ENCODE results near the gene VPS37B. TPM values are rescaled to one million over a fixed set of nuclear protein-coding genes. Genes with fewer than 3 reads are reported as not detected.
A peak's percentile ranks its signal among the peaks of the same experiment; 100 is the strongest.

VPS37B gene
- polyA plus RNA-seq, 3 donors from 2014 or later, result 39.5 to 70.1 (median 43.6) TPM

DNA sequence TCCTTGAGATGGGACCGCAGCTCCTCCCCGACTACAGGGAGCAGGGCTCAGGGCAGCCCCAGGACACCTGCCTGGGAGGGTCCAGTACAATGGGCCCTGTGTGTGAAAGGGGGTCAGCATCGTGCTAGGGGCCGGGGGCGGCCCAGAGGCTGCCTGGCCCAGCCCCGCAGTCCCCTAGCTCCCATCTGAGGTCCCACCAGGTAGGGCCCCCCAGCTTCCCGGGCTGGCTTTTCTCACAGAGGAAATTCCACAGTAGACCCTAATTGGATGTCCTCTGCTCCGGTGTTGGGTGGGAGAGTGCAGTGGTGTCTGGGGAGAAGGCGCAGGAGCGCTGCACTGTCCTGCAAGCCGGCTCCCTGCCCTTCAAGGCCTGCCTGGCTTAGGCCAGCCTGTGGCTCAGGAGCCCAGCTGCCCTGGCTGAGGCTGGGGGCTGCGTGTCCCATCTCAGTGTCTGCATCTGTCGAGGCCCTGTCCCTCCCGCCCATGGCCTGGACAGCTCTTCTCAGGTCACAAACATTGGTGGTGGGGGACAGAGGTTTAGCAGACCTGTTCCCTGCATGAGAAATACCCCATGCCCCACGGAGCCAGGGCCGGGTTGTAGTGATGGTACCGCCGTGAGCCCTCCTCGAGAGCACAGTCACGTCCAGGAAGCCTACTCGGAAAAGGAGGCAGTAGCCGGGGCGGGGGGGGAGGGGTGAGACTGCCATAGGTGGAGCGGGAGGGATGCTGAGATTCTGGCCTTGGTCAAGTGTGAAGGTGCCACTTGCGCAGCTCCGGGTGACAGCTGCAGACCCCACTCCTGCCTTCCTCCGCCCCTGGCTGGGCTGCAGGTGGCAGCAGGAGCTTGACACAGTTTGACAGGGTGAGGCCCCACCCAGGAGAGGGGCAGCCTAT is 49.1 kb downstream of the VPS37B start:
- Mint-ChIP-seq H3K4me1 (peaks cover 0 to 2% of the 10 kb centered on the region in 2 donors), H3K9me3 (no peaks in the 10 kb centered on the region), H3K36me3 (peaks cover 0 to 4% (median 3%) of the 10 kb centered on the region in 3 donors), H3K4me3 (no peak overlapping the region), H3K27me3 (ENCODE audit: low read depth in 3 of 3) (peaks cover 0 to 6% (median 0%) of the 10 kb centered on the region in 3 donors), H3K27ac (no peak overlapping the region)
- DNase-seq, result no peak

DNA sequence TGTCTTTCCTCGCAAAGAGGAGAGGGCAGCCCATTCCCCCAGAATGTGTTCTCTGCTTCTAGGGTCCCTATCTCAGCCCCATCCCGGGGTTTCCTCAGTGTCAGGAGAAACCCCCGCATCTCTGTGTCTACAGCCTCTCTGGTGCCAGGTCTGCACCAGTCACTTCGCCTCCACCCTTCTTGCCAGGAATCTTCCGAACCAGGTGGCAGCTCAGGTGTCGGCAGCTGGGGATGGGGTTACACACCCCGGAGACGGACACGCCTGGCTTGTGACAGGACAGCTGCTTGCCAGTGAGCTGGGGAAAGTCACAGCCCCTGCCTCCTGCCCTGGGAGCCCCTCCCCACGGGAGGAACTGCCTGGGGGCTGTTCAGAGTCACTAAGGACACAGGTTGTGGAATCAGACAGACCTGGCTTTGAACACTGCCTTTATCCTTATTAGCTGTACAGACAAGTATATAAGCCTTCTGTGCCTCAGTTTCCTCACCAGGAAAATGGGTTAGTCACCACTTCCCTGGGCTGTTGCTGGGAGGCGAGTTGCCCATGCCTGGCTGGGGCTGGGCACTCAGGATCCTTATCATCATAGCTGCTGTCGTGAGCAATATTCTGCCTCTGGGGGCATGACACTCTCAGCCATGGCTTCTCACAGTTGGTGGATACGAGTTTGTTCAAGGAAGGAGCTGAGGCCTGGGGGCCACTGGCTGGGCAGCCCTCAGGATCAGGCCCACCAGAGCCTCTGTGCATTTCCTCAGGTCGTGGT is 49.9 kb downstream of the VPS37B start:
- Mint-ChIP-seq H3K4me1 (peaks cover 0 to 7% of the 10 kb centered on the region in 2 donors), H3K27me3 (ENCODE audit: low read depth in 3 of 3) (peaks cover 0 to 7% (median 0%) of the 10 kb centered on the region in 3 donors), H3K36me3 (peaks cover 0 to 4% (median 3%) of the 10 kb centered on the region in 3 donors), H3K9me3 (no peaks in the 10 kb centered on the region), H3K27ac (no peak overlapping the region), H3K4me3 (no peak overlapping the region)
- no peak for DNase-seq

GRCh38 chr12:122845041-122845864 is 50.7 kb downstream of the VPS37B start:
- Mint-ChIP-seq H3K4me1 (peaks cover 0 to 11% of the 10 kb centered on the region in 2 donors), H3K27ac (no peak overlapping the region), H3K9me3 (no peaks in the 10 kb centered on the region), H3K36me3 (peaks cover 0 to 4% (median 3%) of the 10 kb centered on the region in 3 donors), H3K27me3 (ENCODE audit: low read depth in 3 of 3) (peaks cover 0 to 5% (median 0%) of the 10 kb centered on the region in 3 donors), H3K4me3 (no peak overlapping the region)
- DNase-seq, result no peak

- Mint-ChIP-seq H3K36me3 (peaks cover 0 to 2% (median under 1%) of the 10 kb centered on the region in 3 donors), H3K4me1 (peaks cover under 1 to 11% of the 10 kb centered on the region in 2 donors), H3K4me3 (no peak overlapping the region), H3K27me3 (ENCODE audit: low read depth in 3 of 3) (peaks cover 0 to 2% (median 0%) of the 10 kb centered on the region in 3 donors), H3K27ac (no peak overlapping the region), H3K9me3 (no peaks in the 10 kb centered on the region)
- no peak for DNase-seq
Measured at GRCh38 chr12:122844366-122844971, 51.5 kb downstream of the VPS37B start.

DNA sequence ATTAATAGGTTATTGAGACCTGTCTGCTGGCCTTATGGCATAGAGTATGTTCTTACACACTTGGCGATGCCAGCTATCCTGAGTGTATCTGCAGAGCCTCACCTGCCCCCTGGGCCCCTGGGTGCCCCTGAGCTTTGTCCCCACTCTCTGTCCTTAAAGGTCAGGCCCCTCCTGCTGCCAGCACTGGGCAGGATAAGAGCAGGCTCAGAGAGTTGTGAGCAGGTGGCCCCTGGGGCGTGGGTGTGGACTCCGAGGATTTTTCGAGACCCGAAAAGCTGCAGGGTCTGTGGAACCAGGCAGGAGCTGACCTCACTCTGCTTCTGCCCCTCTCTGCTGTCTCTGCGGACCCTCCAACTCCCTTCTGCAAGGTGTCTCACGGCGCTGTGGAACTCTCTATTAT is 52.5 kb downstream of the VPS37B start:
- Mint-ChIP-seq H3K4me3 (no peak overlapping the region), H3K4me1 (peaks cover 11 to 17% of the 10 kb centered on the region in 2 donors), H3K36me3 (no peaks in the 10 kb centered on the region), H3K27ac (no peak overlapping the region), H3K27me3 (ENCODE audit: low read depth in 3 of 3) (peaks cover 0 to 2% (median 0%) of the 10 kb centered on the region in 3 donors), H3K9me3 (no peaks in the 10 kb centered on the region)
- no peak for DNase-seq

DNA sequence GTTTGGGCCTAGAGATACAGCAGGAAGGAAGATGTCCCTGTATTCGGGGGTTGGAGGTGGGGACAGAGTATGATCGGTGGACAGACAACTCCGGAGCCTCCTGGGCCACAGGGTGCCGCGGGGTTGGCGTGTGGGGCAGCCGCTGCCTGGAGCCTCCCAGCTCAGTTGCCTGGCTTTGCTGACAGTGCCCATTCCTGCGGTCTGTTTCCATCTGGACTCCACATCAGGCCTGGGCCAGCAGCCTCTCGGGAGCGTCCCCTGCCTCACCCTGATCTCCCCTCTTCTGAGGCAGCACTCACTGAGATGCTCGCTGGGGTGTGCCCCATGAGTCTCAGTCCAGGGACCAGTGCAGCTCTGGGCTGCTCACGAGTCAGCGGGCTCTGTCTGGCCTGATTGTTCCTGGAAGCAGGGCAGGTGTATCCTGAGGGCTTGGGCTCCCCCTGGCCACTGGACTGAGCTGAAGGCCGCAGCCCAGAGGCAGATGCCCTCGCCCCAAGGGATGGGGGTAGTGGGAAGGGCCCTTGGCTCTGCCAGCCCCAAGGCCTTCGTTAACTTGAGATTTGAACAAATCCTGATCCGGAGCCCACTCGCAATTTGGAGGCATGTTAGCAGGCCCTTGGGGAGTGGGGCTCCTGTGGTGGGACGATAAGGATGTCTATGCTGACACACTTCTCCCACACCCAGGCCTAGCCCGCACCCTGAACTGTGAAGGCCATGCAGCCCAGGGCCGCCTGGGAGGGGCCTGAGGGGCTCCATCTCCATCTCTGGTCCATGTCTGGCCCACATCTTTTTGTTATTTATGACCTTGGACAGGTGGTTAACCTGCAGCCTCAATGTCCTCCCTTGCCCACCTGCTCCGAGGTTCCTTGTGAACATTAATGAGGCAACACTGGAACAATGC is 53.2 kb downstream of the VPS37B start:
- Mint-ChIP-seq H3K36me3 (no peaks in the 10 kb centered on the region), H3K4me1 (peaks cover 18 to 24% of the 10 kb centered on the region in 2 donors), H3K9me3 (no peaks in the 10 kb centered on the region), H3K4me3 (no peak overlapping the region), H3K27me3 (ENCODE audit: low read depth in 3 of 3) (peaks cover 0 to 2% (median 0%) of the 10 kb centered on the region in 3 donors), H3K27ac (no peak overlapping the region)
- DNase-seq, result no peak

DNA sequence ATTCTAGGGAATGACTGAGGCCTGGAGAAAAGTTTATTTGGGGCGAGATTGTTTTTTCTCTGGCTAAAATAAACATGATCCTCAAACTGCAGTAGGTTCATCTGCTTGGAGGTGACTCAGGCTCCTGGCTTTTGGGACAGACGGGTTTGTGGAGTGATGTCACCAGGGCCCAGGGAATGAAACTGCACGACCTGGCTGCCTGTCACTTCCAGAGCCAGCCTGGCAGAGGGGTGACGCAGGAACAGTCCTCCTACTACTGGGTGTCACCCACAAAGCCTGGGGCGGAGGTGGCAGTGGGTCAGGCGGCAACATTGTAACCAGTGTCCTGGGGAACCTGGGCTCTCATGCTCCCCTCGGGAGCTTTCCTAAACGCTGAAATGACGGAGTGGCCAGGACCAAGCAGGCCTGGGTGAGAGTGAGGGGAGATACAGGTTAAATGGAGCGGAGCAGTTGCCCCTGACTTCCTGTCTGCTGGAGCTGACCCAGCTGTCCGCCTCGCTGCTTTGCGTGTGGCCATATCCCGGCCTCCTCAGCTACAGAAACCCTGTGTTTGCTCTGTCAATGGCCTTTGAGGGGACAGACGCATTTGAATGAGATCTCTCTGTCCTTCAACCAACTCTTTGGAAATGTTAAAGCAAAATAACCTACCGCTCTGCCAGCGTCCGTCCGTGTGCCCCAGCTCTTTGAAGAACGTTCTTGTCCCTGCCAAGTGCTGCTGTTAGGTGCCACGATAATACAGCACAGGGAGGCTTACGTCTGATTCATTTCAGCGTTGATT is 54.2 kb downstream of the VPS37B start:
- Mint-ChIP-seq H3K27ac (no peak overlapping the region), H3K36me3 (no peaks in the 10 kb centered on the region), H3K4me1 (peaks cover 28 to 34% of the 10 kb centered on the region in 2 donors), H3K27me3 (ENCODE audit: low read depth in 3 of 3) (peaks cover 0 to 3% (median 0%) of the 10 kb centered on the region in 3 donors), H3K9me3 (no peaks in the 10 kb centered on the region), H3K4me3 (no peak overlapping the region)
- DNase-seq, result no peak

DNA sequence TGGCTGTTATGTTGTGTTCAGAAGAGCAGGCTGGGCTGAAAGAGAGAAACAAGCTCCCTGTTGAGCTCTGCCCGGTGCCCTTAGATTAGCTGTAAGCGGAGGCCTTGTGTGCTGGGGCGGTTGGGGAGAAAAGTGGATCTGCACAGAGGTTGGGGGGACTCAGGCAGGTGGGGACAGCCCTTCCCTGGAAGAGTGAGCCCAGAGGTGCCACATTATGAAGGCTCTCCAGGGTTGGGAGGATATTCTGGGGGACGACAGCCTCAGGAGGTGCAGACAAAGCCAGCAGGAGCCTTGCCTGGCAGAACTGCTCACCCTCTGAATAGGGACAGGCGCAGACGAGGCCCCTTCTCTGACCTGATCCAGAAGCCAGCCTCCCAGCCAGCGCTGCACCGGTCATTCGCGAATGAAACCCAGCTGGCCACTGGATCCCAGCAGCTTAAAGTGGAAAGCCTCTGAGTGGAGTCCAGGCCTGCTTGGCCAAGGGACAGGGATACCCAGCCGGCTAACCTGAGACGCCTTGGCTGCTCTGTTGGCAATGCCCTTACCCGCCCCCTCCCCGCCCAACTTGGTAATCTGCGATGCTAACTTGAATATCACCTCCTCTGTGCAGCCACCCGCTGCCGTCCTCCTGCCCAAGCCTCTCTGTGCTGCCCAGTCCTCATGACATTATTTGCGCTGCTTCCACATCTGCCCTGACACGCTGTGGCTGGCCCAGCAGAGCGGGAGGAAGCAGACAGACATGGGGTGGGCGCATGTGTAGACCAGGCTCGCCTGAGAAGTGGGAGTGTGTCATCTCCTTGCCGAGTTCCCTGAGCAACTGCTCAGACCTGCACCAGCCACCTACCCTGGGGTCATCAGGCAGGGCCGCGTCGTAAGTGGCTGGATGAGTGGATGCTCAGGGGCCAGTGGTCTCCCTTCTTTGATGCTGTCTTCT is 55.1 kb downstream of the VPS37B start:
- Mint-ChIP-seq H3K27me3 (ENCODE audit: low read depth in 3 of 3) (peaks cover 4 to 10% (median 6%) of the 10 kb centered on the region in 3 donors), H3K4me1 (peaks cover 36 to 41% of the 10 kb centered on the region in 2 donors), H3K4me3 (no peak overlapping the region), H3K9me3 (no peaks in the 10 kb centered on the region), H3K36me3 (no peaks in the 10 kb centered on the region), H3K27ac (peak overlapping the region in 1 of 6 donors; percentile 24)
- no peak for DNase-seq

- peak overlapping the region in 1 of 6 donors; percentile 21 for H3K27ac Mint-ChIP-seq
- no peaks in the 10 kb centered on the region for H3K9me3 Mint-ChIP-seq
- peaks cover 4 to 10% (median 6%) of the 10 kb centered on the region in 3 donors for H3K27me3 Mint-ChIP-seq (ENCODE audit: low read depth in 3 of 3)
- no peak for DNase-seq
- no peak overlapping the region for H3K4me3 Mint-ChIP-seq
- H3K4me1 Mint-ChIP-seq, result peaks cover 36 to 41% of the 10 kb centered on the region in 2 donors
- no peaks in the 10 kb centered on the region for H3K36me3 Mint-ChIP-seq
Measured at GRCh38 chr12:122839907-122840554, 55.9 kb downstream of the VPS37B start.

DNA sequence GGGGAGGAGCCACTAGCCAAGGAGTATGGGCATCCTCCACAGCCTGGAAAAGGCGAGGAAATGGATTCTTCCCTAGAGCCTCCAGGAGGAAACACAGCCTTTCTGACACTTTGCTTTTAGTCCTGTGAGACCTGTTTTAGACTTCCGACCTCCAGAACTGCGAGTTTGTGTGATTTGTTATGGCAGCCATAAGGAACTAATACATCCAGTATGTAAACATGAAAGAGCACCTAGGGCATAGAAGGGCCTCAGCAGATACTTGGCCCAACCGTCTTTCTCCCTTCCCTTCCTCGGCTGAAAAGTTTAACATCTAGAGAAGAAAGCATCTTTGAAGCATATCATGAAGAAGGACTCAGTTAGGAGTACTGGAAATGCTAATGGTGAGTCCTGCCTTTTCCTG is 57.1 kb downstream of the VPS37B start:
- DNase-seq, result no peak
- H3K4me3 Mint-ChIP-seq, result peak overlapping the region in 1 of 5 donors; percentile 97
- no peaks in the 10 kb centered on the region for H3K9me3 Mint-ChIP-seq
- H3K27me3 Mint-ChIP-seq (ENCODE audit: low read depth in 3 of 3), result peaks cover 10 to 13% (median 12%) of the 10 kb centered on the region in 3 donors
- H3K36me3 Mint-ChIP-seq, result no peaks in the 10 kb centered on the region
- H3K4me1 Mint-ChIP-seq, result peaks cover 47 to 49% of the 10 kb centered on the region in 2 donors
- peak overlapping the region in 5 of 6 donors; percentile 5 to 31 (median 28) for H3K27ac Mint-ChIP-seq
